PFSK-1 (cell line): ENCODE results near the gene TSPAN14.

ENCODE experiments used
- FOXP2 ChIP-seq: optimal IDR thresholded peaks from 2 replicates; pipeline ENCODE3; 2011; ENCODE audit warnings: borderline replicate concordance, control low read depth, inconsistent platforms; ENCODE audit not compliant: insufficient read depth; ENCODE audit errors: extremely low read length, extremely low read depth
- POLR2AphosphoS5 ChIP-seq: IDR thresholded peaks from 2 replicates; pipeline ENCODE4 v1.6.1; 2012; ENCODE audit warnings: low read depth, mild to moderate bottlenecking, control low read depth, low read length, moderate library complexity
- REST ChIP-seq, 2 experiments: IDR thresholded peaks; 2 replicates each; pipeline versions ENCODE4 v1.6.1 to v1.8.0; 2011 to 2012; ENCODE audit warnings: low read depth in 2 of 2, low read length in 2 of 2, control low read depth in 1 of 2, inconsistent platforms in 1 of 2, mild to moderate bottlenecking in 1 of 2, moderate library complexity in 1 of 2; ENCODE audit not compliant: insufficient read depth in 1 of 2
- SIN3A ChIP-seq: IDR thresholded peaks from 2 replicates; pipeline ENCODE4 v1.6.1; 2012; ENCODE audit warnings: mild to moderate bottlenecking, low read length, moderate library complexity, borderline replicate concordance; ENCODE audit not compliant: insufficient read depth
- TAF1 ChIP-seq: IDR thresholded peaks from 2 replicates; pipeline ENCODE4 v1.6.1; 2012; ENCODE audit warnings: low read length, control low read depth, borderline replicate concordance; ENCODE audit not compliant: insufficient read depth

Gene TSPAN14

DNA sequence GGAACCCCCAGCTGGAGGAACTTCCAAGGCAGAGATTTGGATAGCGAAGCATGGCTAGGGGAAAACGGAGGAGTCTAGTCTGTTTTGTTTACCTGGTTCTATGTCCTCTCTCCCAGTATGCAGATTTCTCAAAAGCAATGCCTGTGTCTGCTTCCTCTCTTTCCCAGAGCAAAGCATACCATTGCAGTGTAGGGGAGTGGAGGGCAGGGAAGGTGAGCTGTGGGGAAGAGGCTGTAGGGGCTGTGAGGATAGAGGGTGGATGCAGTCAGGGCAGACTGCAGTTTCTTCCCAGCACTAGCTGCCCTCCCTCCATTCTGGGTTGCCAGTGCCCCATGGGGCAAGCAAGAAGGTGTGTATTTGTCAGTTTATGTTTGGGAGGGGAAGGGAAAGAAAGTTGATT lies 16.9 kb upstream of the TSPAN14 start:
- TF ChIP-seq REST (IDR thresholded peaks at IDR 0.05; ENCODE audit: insufficient read depth in 1 of 2, low read depth in 2 of 2, low read length in 2 of 2) (no peak), TAF1 (no peak), SIN3A (no peak), POLR2AphosphoS5 (no peak), FOXP2 (no peak)

DNA sequence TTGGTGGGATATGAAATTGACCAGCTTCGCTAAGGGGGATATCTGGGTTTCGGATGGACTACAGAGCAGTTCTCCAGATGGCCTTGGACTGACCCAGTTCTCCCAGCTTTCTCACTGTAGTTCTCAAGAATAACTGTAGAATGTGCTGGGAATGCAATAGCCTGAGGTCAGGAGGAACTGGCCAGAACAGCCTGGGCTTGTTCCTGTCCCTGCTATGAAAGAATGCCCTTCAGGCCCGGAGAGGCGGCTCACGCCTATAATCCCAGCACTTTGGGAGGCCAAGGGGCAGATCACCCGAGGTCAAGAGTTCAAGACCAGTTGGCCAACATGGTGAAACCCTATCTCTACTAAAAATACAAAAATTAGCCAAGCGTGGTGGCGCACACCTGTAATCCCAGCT lies 12.3 kb upstream of the TSPAN14 start:
- TF ChIP-seq FOXP2 (no peak), REST (IDR thresholded peaks at IDR 0.05; ENCODE audit: insufficient read depth in 1 of 2, low read depth in 2 of 2, low read length in 2 of 2) (no peak), TAF1 (no peak), POLR2AphosphoS5 (no peak), SIN3A (no peak)

GRCh38 chr10:80442879-80443278 lies 11.2 kb upstream of the TSPAN14 start:
- TF ChIP-seq FOXP2: no peak
- TF ChIP-seq REST (IDR thresholded peaks at IDR 0.05; ENCODE audit: insufficient read depth in 1 of 2, low read depth in 2 of 2, low read length in 2 of 2): no peak
- no peak for TF ChIP-seq TAF1

- TF ChIP-seq POLR2AphosphoS5 (no peak), REST (IDR thresholded peaks at IDR 0.05; ENCODE audit: insufficient read depth in 1 of 2, low read depth in 2 of 2, low read length in 2 of 2) (no peak), FOXP2 (no peak), SIN3A (no peak), TAF1 (no peak)
Measured at GRCh38 chr10:80443531-80443974, 10.6 kb upstream of the TSPAN14 start.

GRCh38 chr10:80444124-80444523 lies 10.0 kb upstream of the TSPAN14 start:
- TF ChIP-seq POLR2AphosphoS5: no peak
- no peak for TF ChIP-seq SIN3A
- no peak for TF ChIP-seq REST (IDR thresholded peaks at IDR 0.05; ENCODE audit: insufficient read depth in 1 of 2, low read depth in 2 of 2, low read length in 2 of 2)
- TF ChIP-seq TAF1: no peak
- TF ChIP-seq FOXP2: no peak
